CD4-positive, alpha-beta memory T cell (primary cell): ENCODE data around the gene WNT2. TPM values are rescaled to one million over a fixed set of nuclear protein-coding genes. Genes with fewer than 3 reads are reported as not detected.

ENCODE experiments used
- CTCF ChIA-PET: fragments of 350-600 bp; sonication (Branson Sonifier 250); formaldehyde crosslinking; loops from one replicate; lab custom pipeline; 2021; ENCODE audit warnings: inconsistent platforms; ENCODE audit not compliant: partially characterized antibody; lab: Charles Lee
- POLR2A ChIA-PET: fragments of 350-600 bp; sonication (Branson Sonifier 250); formaldehyde crosslinking; loops from one replicate; lab custom pipeline; 2021; ENCODE audit not compliant: partially characterized antibody; lab: Charles Lee
- DNase-seq, 5 donors: peaks; one replicate each; pipeline versions ENCODE4 v3.0.0 to v3.0.0-alpha.2; 2020 to 2022; ENCODE audit warnings: mixed read lengths in 1 of 5
- H3K27ac ChIP-seq: one replicate; pipeline ENCODE4 v1.7.0; 2013; ENCODE audit warnings: low read depth, low read length
- H3K27me3 ChIP-seq: 2 replicates; pipeline ENCODE4 v1.7.0; 2013; ENCODE audit warnings: mild to moderate bottlenecking, low read length, moderate library complexity; ENCODE audit not compliant: insufficient read depth
- H3K36me3 ChIP-seq: 2 replicates; pipeline ENCODE4 v1.7.0; 2013; ENCODE audit warnings: mild to moderate bottlenecking, low read length, moderate library complexity; ENCODE audit not compliant: insufficient read depth
- H3K4me1 ChIP-seq: 2 replicates; pipeline ENCODE4 v1.7.0; 2013; ENCODE audit warnings: mild to moderate bottlenecking, low read length, moderate library complexity; ENCODE audit not compliant: insufficient read depth
- H3K4me3 ChIP-seq, 2 donors: one replicate each; pipeline ENCODE4 v1.7.0; 2013; ENCODE audit warnings: low read length in 2 of 2, mild to moderate bottlenecking in 1 of 2
- H3K9me3 ChIP-seq, 2 donors: one replicate each; pipeline ENCODE4 v1.7.0; 2013; ENCODE audit warnings: low read length in 2 of 2, control low read depth in 1 of 2; ENCODE audit not compliant: control insufficient read depth in 1 of 2
- H3K27ac Mint-ChIP-seq, 7 donors: one replicate each; pipeline ENCODE4 v1.8.0; 2020 to 2021; ENCODE audit warnings: mixed read lengths in 7 of 7, mild to moderate bottlenecking in 6 of 7, inconsistent platforms in 3 of 7, moderate library complexity in 3 of 7
- H3K27me3 Mint-ChIP-seq, 2 donors: one replicate each; pipeline ENCODE4 v1.8.0; 2020 to 2021; ENCODE audit warnings: mixed read lengths in 2 of 2
- H3K36me3 Mint-ChIP-seq, 2 donors: one replicate each; pipeline ENCODE4 v1.8.0; 2020 to 2021; ENCODE audit warnings: mixed read lengths in 2 of 2, inconsistent platforms in 1 of 2, mild to moderate bottlenecking in 1 of 2
- H3K4me1 Mint-ChIP-seq, 4 donors: one replicate each; pipeline ENCODE4 v1.8.0; 2020 to 2021; ENCODE audit warnings: mixed read lengths in 4 of 4, mild to moderate bottlenecking in 1 of 4
- H3K4me3 Mint-ChIP-seq, 8 donors: one replicate each; pipeline ENCODE4 v1.8.0; 2020 to 2021; ENCODE audit warnings: mixed read lengths in 8 of 8, mild to moderate bottlenecking in 7 of 8, moderate library complexity in 6 of 8, inconsistent platforms in 3 of 8
- H3K9me3 Mint-ChIP-seq, 8 donors: one replicate each; pipeline ENCODE4 v1.8.0; 2020 to 2021; ENCODE audit warnings: mixed read lengths in 8 of 8, mild to moderate bottlenecking in 5 of 8, inconsistent platforms in 3 of 8, moderate library complexity in 1 of 8
- intact Hi-C: fragments of 100-400 bp; cut with micrococcal nuclease; formaldehyde crosslinking; loops from one replicate; pipeline ENCODE4 v1.15.1; 2023
- polyA plus RNA-seq, 2 donors: library from polyadenylated mRNA; unstranded; fragments of 300-500 nt; fragmentation: Illumina TruSeq; gene quantifications; one replicate each; pipeline ENCODE4 v1.2.3, GENCODE V29; 2021
- total RNA-seq, 2 experiments: library from RNA; stranded (reverse); gene quantifications; one replicate each; pipeline ENCODE4 v1.2.3, GENCODE V29; 2021

WNT2 gene
- total RNA-seq (not detected), polyA plus RNA-seq (not detected)

DNA sequence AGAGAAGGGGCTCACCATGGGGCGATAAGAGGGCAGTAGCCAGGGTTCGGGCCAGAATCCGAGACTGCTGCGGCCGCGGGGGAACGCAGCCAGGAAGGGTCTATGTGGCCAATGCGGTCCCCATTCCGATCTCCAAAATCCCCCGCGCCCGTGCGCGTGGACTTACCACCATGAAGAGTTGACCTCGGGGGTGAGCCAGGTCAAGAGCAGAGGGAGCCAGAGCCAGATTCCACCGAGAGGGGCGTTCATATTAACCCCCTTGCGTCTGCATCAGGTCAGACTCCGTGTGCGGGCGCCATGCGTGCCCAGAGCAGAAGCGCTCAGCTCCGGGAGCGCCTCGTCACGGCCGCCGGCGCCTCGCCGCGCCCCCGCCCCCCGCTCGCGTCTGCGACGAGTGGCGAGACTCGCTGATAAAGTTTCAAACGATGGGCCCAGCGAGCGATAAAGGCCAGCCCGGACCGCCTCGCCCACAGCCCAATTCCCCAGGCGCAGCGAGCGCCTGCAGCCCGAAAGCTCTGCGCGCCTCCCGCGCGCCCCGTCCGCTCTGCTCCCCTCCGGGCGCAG lies at the start of gene WNT2:
TSS of gene WNT2 (minus strand) at position 318 of the 564 bp plus-strand sequence. CDS start at position 249, 69 bp downstream.
- intact Hi-C loops = no loop called here
- H3K27ac ChIP-seq = no peak within 1 kb of the TSS
- no peak within 1 kb of the TSS for H3K4me3 ChIP-seq
- Mint-ChIP-seq H3K36me3 (no peaks in the 10 kb centered on the region), H3K27me3 (peaks cover 27 to 40% of the 10 kb centered on the region in 2 donors), H3K27ac (no peak within 1 kb of the TSS), H3K9me3 (peaks cover 0 to 18% (median 5%) of the 10 kb centered on the region in 8 donors), H3K4me1 (peaks cover 0 to 14% (median 2%) of the 10 kb centered on the region in 4 donors), H3K4me3 (no peak within 1 kb of the TSS)
- DNase-seq = no peak
- H3K9me3 ChIP-seq = no peaks in the 10 kb centered on the region
- peaks cover 3% of the 10 kb centered on the region for H3K27me3 ChIP-seq
- ChIA-PET CTCF (no interaction called here), POLR2A (no interaction called here)
- no peaks in the 10 kb centered on the region for H3K36me3 ChIP-seq
- no peaks in the 10 kb centered on the region for H3K4me1 ChIP-seq

DNA sequence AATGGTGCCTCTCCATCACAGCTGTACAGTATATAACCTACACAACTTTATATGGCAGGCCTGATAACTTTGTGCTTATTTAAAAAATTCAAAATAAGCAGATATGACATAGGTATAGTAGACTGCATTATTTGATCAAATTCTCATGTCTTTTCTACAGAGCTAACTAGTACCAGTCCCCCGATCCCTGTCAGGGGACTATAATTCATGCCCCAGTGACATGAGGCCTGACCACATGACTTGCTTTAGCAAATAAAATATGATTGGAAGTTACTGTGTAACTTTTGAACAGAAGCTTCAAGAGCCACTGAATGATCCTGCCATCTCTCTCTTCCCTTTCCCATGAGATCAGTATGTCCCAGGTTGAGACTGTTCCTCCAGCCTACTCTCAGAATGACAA lies 49.2 kb upstream of the WNT2 start:
- Mint-ChIP-seq H3K4me1 (no peaks in the 10 kb centered on the region), H3K4me3 (no peak overlapping the region), H3K9me3 (peaks cover 0 to 5% (median 0%) of the 10 kb centered on the region in 8 donors), H3K27ac (no peak overlapping the region), H3K27me3 (no peaks in the 10 kb centered on the region), H3K36me3 (no peaks in the 10 kb centered on the region)
- Histone ChIP-seq H3K4me3 (no peak overlapping the region), H3K27ac (no peak overlapping the region), H3K9me3 (no peaks in the 10 kb centered on the region), H3K4me1 (no peaks in the 10 kb centered on the region), H3K36me3 (no peaks in the 10 kb centered on the region), H3K27me3 (no peaks in the 10 kb centered on the region)
- DNase-seq = no peak
- intact Hi-C loops = no loop called here
- ChIA-PET CTCF (no interaction called here), POLR2A (no interaction called here)

DNA sequence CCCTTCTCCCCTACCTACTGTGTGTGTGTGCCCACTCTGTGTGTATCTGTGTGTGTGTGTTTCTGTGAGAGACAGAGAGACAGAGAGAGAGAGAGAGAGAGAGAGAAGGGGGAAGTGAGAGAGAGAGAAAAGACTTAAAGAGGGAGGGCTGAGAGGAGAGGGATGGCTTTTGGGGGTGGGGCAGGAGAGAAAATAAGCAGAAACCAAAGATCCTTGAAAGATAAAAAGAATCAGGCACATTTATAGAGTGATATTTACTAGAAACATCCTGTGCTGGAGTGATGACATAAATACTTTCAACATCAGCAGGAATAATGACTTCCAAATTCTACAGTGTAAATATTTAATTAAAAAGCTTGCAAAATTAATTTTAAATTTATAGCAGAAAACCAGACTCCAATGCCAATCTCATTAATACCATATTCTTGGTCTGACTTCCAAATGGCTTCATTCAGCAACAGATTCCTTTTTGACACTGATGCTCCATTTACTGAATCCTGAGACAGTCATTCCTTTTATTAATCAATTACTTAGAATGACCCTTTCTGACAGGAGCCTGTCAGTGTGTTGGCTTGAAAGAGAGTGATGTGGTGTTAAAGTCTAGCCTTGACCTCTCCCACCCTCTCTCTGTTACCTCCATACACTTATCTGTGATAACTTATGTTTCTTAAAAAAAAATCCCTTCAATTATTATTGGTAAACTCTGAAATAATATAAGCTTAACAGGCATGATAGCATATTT lies 41.7 kb upstream of the WNT2 start:
- Histone ChIP-seq H3K27me3 (no peaks in the 10 kb centered on the region), H3K4me1 (no peaks in the 10 kb centered on the region), H3K27ac (no peak overlapping the region), H3K36me3 (no peaks in the 10 kb centered on the region), H3K4me3 (no peak overlapping the region), H3K9me3 (no peaks in the 10 kb centered on the region)
- no peak for DNase-seq
- Mint-ChIP-seq H3K4me3 (no peak overlapping the region), H3K36me3 (no peaks in the 10 kb centered on the region), H3K4me1 (no peaks in the 10 kb centered on the region), H3K27me3 (no peaks in the 10 kb centered on the region), H3K9me3 (peaks cover 0 to 4% (median 0%) of the 10 kb centered on the region in 8 donors), H3K27ac (no peak overlapping the region)
- POLR2A ChIA-PET = no interaction called here
- CTCF ChIA-PET = no interaction called here
- intact Hi-C loops = no loop called here

DNA sequence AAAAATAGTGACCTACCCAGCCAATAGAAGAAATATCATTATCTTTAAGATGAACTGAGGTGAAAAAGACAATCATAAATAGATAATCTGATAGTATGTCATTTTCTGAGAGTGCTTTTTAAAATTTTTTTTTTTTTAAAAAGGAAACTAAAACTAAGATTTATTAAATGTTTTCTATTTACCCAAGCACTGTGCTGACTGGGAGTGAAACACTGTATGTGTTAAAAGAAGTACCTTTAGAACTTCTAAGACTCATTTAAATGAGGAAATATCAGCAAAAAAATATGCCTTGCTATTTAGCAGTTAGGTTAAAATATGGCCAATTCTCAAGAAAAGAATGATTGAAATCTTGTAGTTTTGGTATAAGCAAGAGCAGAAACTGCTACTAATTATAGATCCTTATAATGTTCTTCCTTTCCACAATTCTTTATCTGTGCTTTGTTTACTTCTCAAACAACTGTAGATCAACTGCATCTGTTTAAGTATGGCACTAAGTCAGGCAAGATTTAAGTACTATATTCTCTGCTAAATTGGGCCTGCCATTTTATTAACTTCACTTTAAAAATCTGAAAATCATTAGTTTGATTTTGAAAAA lies 39.5 kb upstream of the WNT2 start:
- Histone ChIP-seq H3K9me3 (no peaks in the 10 kb centered on the region), H3K4me1 (no peaks in the 10 kb centered on the region), H3K27me3 (no peaks in the 10 kb centered on the region), H3K4me3 (no peak overlapping the region), H3K36me3 (no peaks in the 10 kb centered on the region), H3K27ac (no peak overlapping the region)
- Mint-ChIP-seq H3K27ac (no peak overlapping the region), H3K4me3 (no peak overlapping the region), H3K27me3 (no peaks in the 10 kb centered on the region), H3K9me3 (peaks cover 0 to 4% (median 0%) of the 10 kb centered on the region in 8 donors), H3K36me3 (no peaks in the 10 kb centered on the region), H3K4me1 (no peaks in the 10 kb centered on the region)
- intact Hi-C loops = no loop called here
- ChIA-PET CTCF (interaction anchor here (0.6 kb wide), 1 partner anchor 58 kb away, joined by 3 read pairs; no protein-coding TSS in a partner anchor), POLR2A (no interaction called here)
- no peak for DNase-seq

DNA sequence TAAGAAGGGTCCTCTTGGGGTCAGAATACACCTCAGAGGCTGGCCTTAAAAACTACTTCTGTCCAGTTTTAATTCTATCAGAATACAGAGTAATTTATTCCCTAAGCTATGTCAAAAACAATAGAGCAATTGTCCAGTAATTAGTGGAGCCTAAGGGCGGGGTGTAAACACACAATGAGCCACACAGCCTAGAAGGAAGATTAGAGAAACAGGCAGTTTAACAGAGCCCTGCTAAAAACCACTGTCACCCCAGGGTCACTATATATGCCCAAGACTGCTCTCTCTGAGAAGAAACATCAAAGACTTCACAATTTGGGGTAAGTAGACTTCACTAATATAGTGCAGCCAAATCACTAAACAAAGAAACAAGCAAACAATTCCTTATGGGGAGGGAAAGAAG lies 27.2 kb upstream of the WNT2 start:
- Mint-ChIP-seq H3K27ac (no peak overlapping the region), H3K4me3 (no peak overlapping the region), H3K36me3 (no peaks in the 10 kb centered on the region), H3K4me1 (no peaks in the 10 kb centered on the region), H3K27me3 (peaks cover 0 to 6% of the 10 kb centered on the region in 2 donors), H3K9me3 (peaks cover 0 to 4% (median 0%) of the 10 kb centered on the region in 8 donors)
- DNase-seq = no peak
- Histone ChIP-seq H3K27me3 (no peaks in the 10 kb centered on the region), H3K9me3 (no peaks in the 10 kb centered on the region), H3K36me3 (no peaks in the 10 kb centered on the region), H3K4me1 (no peaks in the 10 kb centered on the region), H3K27ac (no peak overlapping the region), H3K4me3 (no peak overlapping the region)
- ChIA-PET POLR2A (no interaction called here), CTCF (no interaction called here)
- intact Hi-C loops = no loop called here

DNA sequence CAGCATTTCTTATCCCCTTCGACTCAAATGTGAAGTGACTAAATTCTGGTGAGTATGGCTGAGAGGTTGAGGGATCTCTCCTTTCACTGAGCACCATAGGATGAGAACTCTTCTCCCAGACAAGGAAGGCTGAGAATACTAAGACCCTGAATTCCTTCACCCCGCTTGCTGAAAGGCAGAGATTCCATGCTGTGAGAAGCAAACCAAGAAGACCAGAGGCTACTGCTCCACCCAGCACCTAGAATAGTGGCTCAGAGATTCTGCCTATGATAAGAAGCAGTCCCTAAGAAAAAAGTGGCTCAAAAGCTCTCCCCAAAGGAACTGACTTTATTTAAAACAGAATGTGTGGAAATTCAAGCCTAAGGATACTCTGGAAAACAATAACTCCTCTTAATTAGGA lies 26.7 kb upstream of the WNT2 start:
- Histone ChIP-seq H3K27ac (no peak overlapping the region), H3K27me3 (no peaks in the 10 kb centered on the region), H3K9me3 (no peaks in the 10 kb centered on the region), H3K4me3 (no peak overlapping the region), H3K4me1 (no peaks in the 10 kb centered on the region), H3K36me3 (no peaks in the 10 kb centered on the region)
- H3K27me3 Mint-ChIP-seq = peaks cover 0 to 6% of the 10 kb centered on the region in 2 donors
- no peak for DNase-seq
- H3K9me3 Mint-ChIP-seq = peaks cover 0 to 4% (median 0%) of the 10 kb centered on the region in 8 donors
- no peak overlapping the region for H3K27ac Mint-ChIP-seq
- no peaks in the 10 kb centered on the region for H3K4me1 Mint-ChIP-seq
- H3K4me3 Mint-ChIP-seq = no peak overlapping the region
- ChIA-PET CTCF (no interaction called here), POLR2A (no interaction called here)
- intact Hi-C loops = no loop called here
- no peaks in the 10 kb centered on the region for H3K36me3 Mint-ChIP-seq

DNA sequence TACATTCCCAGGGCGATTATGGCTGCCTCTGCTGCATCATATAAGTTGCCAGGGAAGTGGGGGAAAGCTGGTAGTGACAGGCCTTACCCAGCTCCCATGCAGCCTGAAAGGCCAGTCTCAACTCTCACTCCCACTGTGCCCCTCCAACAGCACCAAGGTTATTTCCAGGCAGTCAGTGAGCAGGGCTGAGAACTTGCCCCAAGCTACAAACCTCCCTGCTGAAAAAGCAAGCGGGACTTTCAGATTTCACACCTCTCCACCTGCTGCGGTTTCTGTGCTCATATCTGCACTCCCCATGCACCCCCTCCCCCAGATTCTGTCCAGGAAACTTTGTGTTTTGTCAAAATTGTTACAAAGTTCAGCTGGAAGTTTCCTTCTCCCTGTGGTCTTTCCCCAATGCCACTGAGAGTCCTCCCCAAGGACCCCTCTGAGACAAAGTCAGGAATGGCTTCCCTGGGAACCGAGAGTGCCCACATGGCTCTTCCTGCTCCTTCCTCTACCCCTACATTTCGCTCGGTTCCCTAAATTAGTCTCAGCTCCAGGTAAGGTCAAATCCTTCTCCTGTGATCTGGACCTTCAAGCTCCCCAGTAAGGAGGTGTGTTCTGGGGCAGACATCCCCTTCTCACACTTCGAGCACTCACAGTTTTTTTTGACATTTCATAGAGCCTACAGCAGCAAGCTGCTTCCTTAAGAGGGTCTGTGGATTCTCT lies 25.3 kb upstream of the WNT2 start:
- DNase-seq = no peak
- Mint-ChIP-seq H3K27me3 (peaks cover 0 to 6% of the 10 kb centered on the region in 2 donors), H3K4me3 (no peak overlapping the region), H3K9me3 (peaks cover 0 to 4% (median 0%) of the 10 kb centered on the region in 8 donors), H3K36me3 (no peaks in the 10 kb centered on the region), H3K27ac (no peak overlapping the region), H3K4me1 (no peaks in the 10 kb centered on the region)
- Histone ChIP-seq H3K4me1 (no peaks in the 10 kb centered on the region), H3K27ac (no peak overlapping the region), H3K27me3 (no peaks in the 10 kb centered on the region), H3K9me3 (no peaks in the 10 kb centered on the region), H3K4me3 (no peak overlapping the region), H3K36me3 (no peaks in the 10 kb centered on the region)
- intact Hi-C loops = no loop called here
- ChIA-PET CTCF (no interaction called here), POLR2A (no interaction called here)
